OCI-LY7 (cell line): ENCODE results near the gene TECTB.

ENCODE experiments used
- EZH2phosphoT487 ChIP-seq: fragments of 200-600 bp; sonication (generic); IDR thresholded peaks from 2 replicates; pipeline ENCODE4 v1.6.1; 2018; ENCODE audit warnings: low read depth, borderline replicate concordance, mild to moderate bottlenecking, mixed run types, antibody characterized with exemption, low read length, moderate library complexity, mixed read lengths
- TF ChIP-seq, protein P1 (sequence below): fragments of 200-600 bp; sonication (generic); conservative IDR thresholded peaks from 2 replicates; pipeline ENCODE4 v1.5.1; 2014; ENCODE audit warnings: mild to moderate bottlenecking, antibody characterized with exemption, low read length, moderate library complexity, mixed read lengths

DNA sequence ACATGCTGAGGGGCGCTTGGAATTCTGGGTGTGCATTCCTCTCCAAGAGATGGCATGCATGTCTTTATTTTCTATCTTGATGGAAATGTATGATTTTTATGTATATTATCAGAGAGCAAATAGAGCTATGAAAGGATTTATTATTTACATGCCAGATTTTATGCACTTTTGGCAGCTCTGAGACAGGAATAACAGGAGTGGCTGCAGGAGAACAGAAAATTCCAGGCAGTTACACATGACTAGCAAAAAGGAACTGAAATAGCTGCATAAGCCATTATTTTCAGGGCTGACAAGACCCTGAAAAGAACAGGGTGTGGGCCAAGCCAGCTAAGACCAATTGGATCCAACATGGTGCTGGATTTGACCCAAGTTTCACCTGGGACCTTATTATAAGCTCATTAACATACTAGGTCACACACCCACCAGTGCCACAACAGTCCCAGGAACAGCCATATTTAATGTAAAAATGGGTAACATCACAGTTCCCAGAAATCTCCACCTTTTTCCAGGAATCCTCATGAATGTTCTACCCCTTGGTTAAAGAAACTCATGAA lies 47.5 kb downstream of the TECTB start:
- TF ChIP-seq, protein P1, sequence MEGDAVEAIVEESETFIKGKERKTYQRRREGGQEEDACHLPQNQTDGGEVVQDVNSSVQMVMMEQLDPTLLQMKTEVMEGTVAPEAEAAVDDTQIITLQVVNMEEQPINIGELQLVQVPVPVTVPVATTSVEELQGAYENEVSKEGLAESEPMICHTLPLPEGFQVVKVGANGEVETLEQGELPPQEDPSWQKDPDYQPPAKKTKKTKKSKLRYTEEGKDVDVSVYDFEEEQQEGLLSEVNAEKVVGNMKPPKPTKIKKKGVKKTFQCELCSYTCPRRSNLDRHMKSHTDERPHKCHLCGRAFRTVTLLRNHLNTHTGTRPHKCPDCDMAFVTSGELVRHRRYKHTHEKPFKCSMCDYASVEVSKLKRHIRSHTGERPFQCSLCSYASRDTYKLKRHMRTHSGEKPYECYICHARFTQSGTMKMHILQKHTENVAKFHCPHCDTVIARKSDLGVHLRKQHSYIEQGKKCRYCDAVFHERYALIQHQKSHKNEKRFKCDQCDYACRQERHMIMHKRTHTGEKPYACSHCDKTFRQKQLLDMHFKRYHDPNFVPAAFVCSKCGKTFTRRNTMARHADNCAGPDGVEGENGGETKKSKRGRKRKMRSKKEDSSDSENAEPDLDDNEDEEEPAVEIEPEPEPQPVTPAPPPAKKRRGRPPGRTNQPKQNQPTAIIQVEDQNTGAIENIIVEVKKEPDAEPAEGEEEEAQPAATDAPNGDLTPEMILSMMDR, result no peak
- no peak for TF ChIP-seq EZH2phosphoT487
